HG02610 (cell line): ENCODE data around the gene FUT6.
"Not testable (repeated sequence)": the region's sequence is repeated elsewhere in the genome, so short reads cannot be mapped to it uniquely, and the experiment has no call there.

ENCODE experiments used
- ATAC-seq: cut with Tn5 transposase; IDR thresholded peaks from one replicate; pipeline ENCODE4 v1.9.1; 2021; ENCODE audit warnings: mild to moderate bottlenecking, moderate library complexity; ENCODE audit not compliant: unreplicated experiment

FUT6 gene, protein sequence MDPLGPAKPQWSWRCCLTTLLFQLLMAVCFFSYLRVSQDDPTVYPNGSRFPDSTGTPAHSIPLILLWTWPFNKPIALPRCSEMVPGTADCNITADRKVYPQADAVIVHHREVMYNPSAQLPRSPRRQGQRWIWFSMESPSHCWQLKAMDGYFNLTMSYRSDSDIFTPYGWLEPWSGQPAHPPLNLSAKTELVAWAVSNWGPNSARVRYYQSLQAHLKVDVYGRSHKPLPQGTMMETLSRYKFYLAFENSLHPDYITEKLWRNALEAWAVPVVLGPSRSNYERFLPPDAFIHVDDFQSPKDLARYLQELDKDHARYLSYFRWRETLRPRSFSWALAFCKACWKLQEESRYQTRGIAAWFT

DNA sequence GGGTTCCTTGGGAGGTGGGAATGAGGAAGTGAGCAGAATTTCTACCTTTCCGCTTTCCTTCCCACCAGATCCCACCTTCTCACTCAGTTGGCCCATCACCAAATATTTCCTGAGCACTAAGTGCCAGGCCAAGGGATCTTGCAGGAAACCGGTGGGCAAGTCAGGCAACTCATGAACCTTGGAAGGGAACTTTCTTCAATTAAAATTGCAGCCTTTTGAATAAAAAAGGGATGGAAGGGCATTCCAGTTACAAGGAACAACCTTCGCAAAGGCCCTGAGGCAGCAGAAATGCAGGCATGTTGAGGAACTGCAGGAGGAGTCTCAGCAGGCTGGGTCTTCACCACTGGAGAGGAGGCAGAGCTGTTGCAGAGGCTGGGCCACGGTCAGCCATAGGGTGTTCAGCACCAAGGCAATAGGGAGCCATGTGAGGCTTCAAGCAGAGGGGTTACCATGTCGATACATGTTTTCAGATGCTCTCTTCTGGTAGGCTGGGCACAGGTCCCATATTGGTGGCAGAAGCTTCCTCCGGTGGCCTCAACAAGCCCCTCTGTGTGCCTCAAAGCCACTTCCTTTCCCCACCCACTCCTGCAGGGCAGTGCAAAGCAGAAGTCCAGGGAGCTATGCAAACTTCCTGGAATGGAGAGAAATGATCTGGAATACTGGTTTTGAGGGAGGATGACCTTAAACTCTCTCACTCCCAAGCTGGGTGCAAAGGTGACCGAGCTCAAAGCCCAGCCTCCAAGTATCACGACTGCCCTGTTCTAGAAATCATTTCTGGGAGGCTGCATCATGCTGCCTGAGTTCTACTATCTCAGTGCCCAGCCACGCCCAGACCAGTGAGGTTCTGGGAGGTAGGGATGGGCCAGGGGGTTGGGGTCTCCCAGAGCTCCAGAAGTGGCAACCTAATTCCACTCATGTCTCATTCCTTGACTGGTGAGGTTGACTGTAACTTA lies at the start of gene FUT6:
Gene FUT6, minus strand, starts transcription at position 638 of the 953 bp plus-strand sequence. CDS start 7,135 bp downstream, outside the sequence.
- no peak for ATAC-seq

DNA sequence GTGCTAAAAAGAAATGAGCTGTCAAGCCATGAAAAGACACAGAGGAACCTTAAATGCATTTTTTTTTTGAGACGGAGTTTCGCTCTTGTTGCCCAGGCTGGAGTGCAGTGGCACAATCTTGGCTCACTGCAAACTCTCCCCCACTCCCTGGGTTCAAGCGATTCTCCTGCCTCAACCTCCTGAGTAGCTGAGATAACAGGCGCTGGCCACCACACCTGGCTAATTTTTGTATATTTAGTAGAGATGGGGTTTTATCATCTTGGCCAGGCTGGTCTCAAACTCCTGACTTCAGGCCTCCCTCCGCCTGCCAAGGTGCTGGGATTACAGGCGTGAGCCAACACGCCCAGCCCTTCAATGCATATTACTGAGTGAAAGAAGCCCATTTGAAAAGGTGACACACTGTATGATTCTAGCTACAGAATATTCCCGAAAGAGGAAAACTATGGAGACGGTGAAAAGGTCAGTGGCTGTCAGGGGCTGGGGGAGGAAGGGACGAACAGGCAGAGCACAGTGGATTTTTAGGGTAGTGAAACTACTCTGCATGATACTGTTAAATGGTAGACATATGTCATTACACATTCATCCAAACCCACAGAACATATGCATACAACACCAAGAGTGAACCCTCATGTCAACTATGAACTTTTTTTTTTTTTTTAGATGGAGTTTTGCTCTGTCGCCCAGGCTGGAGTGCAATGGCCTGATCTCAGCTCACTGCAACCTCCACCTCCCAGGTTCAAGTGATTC lies 44.7 kb upstream of the FUT6 start:
- ATAC-seq, result not testable (repeated sequence)

DNA sequence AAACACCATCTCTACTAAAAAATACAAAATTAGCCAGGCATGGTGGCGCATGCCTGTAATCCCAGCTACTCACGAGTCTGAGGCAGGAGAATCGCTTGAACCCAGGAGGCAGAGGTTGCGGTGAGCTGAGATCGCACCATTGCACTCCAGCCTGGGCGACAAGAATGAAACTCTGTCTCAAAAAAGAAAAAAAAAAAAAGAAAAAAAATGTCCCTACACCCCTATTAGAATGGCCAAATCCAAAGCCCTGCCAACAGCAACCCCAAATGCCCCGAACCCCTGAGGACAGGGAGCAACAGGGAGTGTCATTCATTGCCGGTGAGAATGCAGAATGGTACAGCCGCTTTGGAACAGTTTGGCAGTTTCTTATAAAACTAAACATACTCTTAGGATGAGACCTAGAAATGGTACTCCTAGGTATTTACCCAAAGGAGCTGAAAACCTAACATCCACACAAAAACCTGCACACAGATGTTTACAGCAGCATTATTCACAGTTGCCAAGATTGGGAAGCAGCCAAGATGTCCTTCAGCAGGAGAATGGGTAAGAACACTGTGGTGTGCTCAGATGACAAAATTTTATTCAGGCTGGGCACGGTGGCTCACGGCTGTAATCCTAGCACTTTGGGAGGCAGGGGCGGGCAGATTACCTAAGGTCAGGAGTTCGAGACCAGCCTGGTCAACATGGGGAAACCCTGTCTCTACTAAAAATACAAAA lies 43.8 kb upstream of the FUT6 start:
- ATAC-seq, result not testable (repeated sequence)

DNA sequence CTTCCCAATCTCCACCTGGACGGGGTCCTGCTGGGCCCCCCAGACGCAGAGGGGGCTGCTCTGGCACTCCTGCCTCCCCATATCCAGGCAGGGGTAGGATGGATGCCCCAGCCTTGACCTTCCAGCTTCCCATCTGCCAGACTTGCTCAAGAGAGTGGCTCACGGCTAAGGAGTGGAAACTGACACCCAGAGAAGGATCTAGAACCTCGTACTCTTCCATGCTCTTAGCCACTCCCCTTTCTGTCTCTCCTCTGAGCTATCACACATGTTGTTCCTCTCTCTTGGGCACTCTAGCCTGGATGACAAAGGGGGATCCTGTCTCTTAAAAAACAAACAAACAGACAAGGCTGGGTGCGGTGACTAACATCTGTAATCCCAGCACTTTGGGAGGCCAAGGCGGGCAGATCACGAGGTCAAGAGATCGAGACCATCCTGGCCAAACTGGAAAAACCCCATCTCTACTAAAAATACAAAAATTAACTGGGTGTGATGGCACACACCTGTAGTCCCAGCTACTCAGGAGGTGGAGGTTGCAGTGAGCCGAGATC lies 43.0 kb upstream of the FUT6 start:
- ATAC-seq, result no peak

DNA sequence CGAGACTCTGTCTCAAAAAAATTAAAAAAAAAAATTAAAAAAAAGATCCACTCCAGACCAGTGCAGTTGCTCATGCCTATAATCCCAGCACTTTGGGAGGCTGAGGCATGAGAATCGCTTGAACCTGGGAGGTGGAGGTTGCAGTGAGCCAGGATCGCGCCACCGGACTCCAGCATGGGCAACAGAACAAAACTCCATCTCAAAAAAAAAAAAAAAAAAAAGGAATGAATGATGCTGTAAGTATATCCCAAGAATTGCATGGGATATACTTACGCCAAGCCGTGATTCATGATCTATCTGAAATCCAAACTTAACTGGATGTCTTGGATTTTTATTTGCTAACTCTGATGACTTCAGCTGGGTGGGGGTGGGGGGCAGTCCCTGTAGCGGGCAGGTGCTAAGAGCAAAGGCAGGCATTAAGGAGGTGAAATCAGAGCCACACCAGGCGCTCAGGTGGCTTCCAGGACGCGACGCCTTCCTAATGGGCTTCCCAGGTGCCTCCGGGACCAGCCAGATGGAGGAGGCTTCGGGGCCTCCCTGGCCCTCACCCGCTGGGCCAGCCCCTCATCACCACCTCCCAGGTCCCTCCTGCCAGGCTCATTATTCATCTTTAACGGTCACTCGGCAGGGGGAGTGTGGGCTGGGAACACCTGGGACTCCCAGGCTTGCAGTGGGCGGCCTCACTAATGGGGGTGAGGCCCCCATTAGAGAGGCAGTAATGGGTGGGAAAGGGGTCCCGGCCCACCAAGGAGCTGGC lies 42.2 kb upstream of the FUT6 start:
- ATAC-seq, result no peak

DNA sequence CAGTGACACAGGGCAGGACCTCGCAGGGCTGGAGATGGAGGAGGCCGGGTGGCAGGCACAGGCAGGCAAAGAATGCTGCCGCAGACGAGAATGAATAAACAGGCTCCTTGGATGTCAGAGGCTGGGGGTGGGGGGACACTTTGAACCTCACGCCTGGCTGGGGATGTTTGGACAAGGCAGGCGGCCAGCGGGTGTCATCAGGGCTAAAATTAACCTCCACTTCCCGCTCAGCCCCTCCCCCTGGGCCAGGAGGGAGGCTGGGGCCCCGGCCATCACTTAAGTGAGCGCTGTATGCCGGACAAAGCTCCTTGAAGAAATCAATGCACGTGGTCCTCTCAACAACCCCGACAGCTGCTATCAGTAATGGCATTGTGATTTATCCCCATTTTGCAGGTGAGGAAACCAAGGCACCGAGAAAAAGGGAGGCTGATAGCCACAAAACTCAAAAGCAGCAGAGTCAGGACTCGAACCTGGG lies 41.1 kb upstream of the FUT6 start:
- ATAC-seq, result no peak

DNA sequence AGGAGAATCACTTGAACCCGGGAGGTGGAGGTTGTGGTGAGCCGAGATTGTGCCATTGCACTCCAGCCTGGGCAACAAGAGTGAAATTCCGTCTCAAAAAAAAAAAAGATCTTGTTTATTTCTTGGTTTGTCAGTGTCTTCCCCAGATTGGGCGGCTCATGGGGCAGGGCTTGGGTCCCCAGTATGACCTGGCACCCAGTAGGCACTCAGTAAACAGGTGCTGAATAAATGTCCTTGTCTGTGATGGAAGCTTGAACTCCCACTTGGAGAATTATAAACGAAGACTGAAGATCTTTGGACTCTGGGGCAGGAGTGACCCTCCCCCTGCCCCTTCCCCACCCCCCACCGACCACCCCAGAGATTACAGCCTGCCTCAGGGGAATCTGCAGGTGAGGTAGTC lies 40.7 kb upstream of the FUT6 start:
- no peak for ATAC-seq

DNA sequence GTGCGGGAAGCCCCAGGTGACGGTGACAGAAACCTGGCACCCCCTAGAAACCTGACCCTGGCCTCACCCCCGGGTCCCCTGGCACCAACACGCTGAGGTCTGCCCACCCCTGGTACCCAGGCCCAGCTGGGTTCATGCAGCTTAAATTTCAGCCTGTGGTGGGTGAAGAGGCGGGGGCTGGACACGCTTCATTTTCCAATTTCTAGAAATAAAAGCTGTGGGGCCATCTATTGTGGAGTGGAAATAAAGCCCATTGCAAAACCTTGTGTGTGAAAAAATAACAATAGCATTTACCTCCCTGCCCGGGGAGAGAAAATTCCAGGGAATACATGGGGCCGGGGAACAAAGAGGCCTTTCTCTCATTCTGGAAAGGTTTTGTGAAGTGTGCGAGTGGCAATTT lies 38.4 kb upstream of the FUT6 start:
- ATAC-seq, result no peak

DNA sequence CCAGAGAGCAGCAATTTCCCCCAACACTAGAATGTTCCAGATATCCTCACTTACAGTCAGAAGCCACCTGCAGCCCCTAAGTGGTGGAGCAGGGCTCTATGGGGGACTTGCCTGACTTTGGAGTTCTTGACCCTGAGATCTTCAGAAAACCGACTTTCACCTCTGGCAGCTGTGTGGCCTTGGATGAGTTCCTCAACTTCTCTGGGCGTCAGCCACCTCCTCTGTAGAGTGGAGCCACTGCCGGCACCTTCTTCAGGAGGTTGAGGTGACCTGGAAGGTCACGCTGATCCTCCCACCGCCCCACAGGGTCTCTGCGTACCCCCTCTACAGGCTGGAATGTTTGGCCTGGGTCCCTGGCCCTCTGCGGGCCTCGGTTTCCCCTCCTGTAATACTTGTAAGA lies 37.9 kb upstream of the FUT6 start:
- ATAC-seq, result no peak

DNA sequence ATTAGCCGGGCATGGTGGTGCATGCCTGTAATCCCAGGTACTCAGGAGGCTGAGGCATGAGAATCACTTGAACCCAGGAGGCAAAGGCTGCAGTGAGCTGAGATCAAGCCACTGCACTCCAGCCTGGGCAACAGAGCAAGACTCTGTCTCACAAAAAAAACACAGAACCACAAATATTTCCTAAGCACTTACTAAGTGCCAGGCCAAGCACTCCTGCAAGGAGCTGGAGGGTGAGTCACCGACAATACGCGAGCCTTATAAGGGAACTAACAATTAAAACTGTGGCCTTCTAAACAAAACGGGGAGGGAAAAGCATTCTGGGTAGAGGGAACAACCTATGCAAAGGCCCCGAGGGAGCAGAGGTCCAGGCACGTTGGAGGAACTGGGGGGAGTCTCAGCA lies 35.0 kb upstream of the FUT6 start:
- ATAC-seq, result not testable (repeated sequence)

DNA sequence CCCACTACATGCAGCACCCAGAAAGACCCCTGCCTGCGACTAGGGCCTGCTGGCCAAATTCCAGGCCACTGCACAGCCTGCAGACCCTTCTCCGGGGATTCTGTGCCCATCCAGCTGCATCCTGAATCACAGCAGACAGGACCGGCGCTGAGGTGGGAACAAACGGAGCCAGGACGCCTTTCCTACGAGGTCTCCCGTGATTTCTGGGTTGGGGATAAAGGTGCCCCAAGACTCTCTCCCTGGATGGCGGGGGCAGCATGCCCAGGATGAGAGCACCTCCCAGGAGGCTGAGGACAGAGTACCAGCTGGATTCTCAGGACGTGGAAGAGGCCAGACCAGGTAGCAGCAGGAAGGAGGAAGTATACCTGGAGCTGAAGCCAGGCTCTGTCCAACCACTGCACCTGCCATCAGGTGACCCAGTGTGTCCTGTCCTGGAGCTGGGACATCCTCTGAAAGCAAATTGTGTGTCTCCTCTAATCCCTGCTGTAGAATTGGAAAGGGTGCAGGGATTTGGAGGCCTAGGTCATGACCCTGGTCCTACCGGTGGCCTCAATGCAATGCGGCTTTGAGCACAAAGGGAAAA lies 34.2 kb upstream of the FUT6 start:
- no peak for ATAC-seq

DNA sequence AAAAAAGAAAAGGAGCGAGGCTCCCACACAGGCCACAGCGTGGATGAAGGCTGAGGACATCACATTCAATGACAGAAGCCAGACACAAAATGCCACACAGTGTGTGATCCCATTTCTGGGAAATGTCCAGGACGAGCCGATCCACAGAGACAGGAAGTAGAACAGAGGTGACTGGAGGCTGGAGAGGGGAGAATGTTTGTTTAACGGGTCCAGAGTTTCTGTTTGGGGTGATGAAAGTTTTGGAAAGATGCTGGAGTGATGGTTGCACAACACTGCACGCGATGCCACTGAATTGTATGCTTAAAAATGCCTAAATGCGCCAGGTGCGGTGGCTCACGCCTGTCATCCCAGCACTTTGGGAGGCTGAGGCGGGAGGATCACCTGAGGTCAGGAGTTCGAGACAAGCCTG lies 31.5 kb upstream of the FUT6 start:
- ATAC-seq, result no peak

DNA sequence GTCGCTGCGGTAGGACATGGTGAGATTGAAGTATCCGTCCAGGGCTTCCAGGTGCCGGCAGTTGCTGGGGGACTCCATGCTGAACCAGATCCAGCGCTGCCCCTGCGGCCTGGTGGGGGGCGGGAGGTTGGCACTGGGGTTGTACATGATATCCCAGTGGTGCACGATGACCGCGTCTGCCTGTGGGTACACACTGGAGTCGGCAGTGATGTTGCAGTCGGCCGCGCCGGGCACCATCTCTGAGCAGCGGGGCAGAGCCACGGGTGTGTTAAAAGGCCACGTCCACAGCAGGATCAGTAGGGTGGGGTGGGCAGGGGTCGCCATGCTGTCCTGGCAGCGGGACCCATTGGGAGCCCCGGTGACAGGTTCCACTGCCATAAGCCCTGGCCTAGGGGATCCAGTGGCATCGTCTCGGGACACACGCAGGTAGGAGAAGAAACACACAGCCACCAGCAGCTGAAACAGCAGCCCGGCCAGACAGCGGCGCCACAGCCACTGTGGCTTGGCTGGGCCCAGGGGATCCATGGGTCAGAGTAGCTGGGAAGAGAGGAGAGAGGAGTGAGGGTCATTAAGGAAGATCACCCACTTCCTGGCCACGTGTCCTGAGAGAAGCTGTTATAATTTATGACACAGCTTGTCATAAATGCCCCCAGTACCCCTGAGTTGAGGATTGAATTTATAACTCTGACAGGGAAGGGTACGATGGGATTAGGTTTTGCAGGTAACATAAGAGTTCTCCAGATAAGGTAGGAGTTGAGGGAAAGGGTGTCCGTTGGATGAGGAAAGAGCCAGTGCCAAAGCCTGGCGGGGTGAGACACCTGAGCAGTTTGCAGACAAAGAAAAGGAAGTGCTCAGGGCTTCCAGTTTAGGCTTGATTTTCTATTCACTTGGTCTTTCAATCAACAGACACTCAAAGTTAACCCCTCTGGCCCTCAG lies 28.0 kb upstream of the FUT6 start:
- ATAC-seq, result no peak

DNA sequence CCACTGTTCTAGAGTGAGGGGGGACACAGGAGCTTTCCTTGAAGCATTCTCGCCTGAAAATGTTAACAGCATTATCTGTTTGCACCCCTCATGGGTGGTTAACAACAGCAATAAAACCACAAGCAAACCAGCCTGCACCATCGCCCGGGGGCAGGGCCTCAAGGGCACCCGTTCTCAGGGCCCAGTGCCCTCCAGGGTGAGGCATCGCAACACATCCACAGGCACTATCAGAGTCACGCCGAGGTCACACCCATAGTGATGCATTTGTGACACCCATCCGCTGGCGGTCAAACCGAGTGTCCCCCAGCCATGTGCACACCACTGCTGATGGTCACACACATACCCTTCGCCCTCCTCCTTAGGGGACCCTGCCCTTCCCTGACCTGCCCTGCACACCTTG lies 26.3 kb upstream of the FUT6 start:
- ATAC-seq, result no peak

DNA sequence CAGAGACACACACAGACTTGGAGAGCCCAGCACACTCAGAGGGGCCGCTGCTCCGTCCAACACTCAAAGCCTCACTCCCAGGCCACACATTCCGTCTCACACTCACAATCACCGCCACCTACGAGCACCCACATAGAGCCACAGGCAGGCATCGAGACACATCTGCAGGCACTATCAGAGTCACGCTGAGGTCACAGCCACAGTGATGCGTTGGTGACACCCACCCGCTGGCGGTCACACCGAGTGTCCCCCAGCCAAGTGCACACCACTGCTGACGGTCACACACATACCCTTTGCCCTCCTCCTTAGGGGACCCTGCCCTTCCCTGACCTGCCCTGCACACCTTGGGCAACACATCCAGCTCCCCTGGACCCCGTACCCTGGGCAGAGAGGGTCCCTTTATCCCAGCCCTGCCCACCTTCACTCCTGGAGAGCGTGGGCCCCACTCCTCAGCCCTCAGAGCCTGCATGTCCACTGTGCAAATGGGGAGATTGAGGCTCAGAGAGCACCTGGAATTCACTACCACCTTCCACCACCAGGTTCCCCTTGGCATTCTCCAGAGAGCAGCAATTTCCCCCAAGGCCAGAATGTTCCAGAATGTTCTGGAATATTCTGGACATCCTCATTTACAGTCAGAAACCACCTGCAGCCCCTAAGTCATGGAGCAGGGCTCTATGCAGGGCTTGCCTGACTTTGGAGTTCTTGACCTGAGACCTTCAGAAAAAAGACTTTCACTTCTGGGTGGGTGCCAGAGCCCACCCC lies 25.4 kb upstream of the FUT6 start:
- ATAC-seq, result no peak

DNA sequence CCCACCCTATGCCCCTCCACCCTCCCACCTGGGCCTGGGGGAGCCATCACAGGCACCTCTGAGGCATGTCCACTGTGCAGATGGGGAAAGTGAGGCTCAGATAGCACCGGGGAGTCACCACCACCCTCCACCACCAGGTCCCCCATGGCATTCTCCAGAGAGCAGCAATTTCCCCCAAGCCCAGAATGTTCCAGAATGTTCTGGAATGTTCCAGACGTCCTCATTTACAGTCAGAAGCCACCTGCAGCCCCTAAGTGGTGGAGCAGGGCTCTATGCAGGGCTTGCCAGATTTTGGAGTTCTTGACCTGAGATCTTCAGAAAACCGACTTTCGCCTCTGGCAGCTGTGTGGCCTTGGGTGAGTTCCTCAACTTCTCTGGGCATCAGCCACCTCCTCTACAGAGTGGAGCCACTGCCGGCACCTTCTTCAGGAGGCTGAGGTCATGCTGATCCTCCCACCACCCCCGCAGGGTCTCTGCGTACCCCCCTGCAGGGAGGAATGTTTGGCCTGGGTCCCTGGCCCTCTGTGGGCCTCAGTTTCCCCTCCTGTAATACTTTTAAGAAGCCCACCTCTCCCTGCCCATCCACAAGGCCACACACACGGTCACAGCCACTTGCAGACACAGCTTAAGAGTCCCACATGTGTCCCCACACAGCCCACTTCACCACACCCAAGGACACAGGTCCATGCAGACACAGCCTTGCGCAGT lies 24.7 kb upstream of the FUT6 start:
- ATAC-seq, result no peak
